ENCODE measurements around the gene DNER.

The DNER gene

GRCh38 chr2:229426464-229426863, 287.9 kb downstream of the DNER start:
- no peak for DNase-seq

- no peak for DNase-seq
Observed at GRCh38 chr2:229425598-229425997, 288.8 kb downstream of the DNER start.

- DNase-seq: no peak
Observed at GRCh38 chr2:229422063-229422462, 292.3 kb downstream of the DNER start.

GRCh38 chr2:229419158-229419557, 295.2 kb downstream of the DNER start:
- no peak for DNase-seq

- no peak for DNase-seq
Observed at GRCh38 chr2:229417916-229418315, 296.4 kb downstream of the DNER start.

- DNase-seq: no peak
Observed at GRCh38 chr2:229417176-229417575, 297.2 kb downstream of the DNER start.

GRCh38 chr2:229416116-229416694, 298.1 kb downstream of the DNER start:
- DNase-seq: no peak

GRCh38 chr2:229414631-229415030, 299.7 kb downstream of the DNER start:
- no peak for DNase-seq

- no peak for DNase-seq
Observed at GRCh38 chr2:229412686-229413085, 301.7 kb downstream of the DNER start.

- no peak for DNase-seq
Observed at GRCh38 chr2:229410946-229411345, 303.4 kb downstream of the DNER start.

GRCh38 chr2:229410264-229410663, 304.1 kb downstream of the DNER start:
- DNase-seq: no peak

GRCh38 chr2:229409751-229410181, 304.6 kb downstream of the DNER start:
- no peak for DNase-seq

- no peak for DNase-seq
Observed at GRCh38 chr2:229408962-229409361, 305.4 kb downstream of the DNER start.

GRCh38 chr2:229408356-229408755, 306.0 kb downstream of the DNER start:
- DNase-seq: no peak

GRCh38 chr2:229407170-229407569, 307.2 kb downstream of the DNER start:
- no peak for DNase-seq

- DNase-seq: no peak
Observed at GRCh38 chr2:229405796-229406195, 308.6 kb downstream of the DNER start.

GRCh38 chr2:229403296-229403695, 311.1 kb downstream of the DNER start:
- no peak for DNase-seq

- no peak for DNase-seq
Observed at GRCh38 chr2:229401171-229401865, 313.0 kb downstream of the DNER start.

- DNase-seq: no peak
Observed at GRCh38 chr2:229393926-229394325, 320.4 kb downstream of the DNER start.

- DNase-seq: no peak
Observed at GRCh38 chr2:229392196-229392595, 322.2 kb downstream of the DNER start.

GRCh38 chr2:229388731-229389130, 325.6 kb downstream of the DNER start:
- DNase-seq: no peak

GRCh38 chr2:229387866-229388265, 326.5 kb downstream of the DNER start:
- DNase-seq: no peak

GRCh38 chr2:229380101-229380625, 334.2 kb downstream of the DNER start:
- DNase-seq: no peak

GRCh38 chr2:229378386-229378785, 336.0 kb downstream of the DNER start:
- DNase-seq: no peak

GRCh38 chr2:229376866-229377265, 337.5 kb downstream of the DNER start:
- no peak for DNase-seq
